GM19468 (cell line): ENCODE data around the gene CIPC.

ENCODE experiments used
- ATAC-seq: cut with Tn5 transposase; IDR thresholded peaks from one replicate; pipeline ENCODE4 v1.9.1; 2021; ENCODE audit warnings: mild to moderate bottlenecking, moderate library complexity, moderate number of reproducible peaks; ENCODE audit not compliant: unreplicated experiment; ENCODE audit errors: extremely low read depth

The CIPC gene

DNA sequence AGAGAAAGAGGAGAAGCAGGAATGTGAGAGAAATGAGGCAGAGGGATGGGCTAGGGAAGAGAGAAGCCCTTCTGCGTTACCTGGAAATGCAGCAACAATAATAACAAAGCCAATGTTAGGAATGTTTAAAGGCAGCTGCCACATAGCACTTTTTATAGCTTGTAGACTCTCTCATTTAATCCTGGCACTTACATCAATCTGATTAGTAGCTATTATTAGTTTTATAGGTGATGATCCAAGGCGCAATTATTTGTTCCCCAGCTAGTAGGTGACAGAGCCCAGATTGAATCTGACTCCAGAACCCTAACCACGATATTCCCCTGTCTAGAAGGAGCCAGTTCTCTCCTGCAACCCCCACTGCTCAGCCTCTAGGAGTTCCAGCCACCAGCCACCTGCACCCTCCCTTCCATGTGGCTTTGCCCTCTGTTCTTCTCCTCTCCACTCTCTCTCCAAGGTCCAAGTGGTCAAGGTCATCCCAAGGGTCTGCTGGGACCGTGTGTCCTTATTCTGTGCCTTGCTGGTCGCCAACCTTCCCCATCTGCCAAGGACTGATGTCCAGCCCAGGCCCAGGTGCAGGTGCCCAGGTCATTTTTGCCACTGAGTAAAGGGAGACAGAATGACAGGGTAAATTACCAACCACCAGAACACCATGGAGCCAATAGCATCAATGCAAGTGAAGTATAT is 29.4 kb upstream of the CIPC start:
- ATAC-seq = no peak

DNA sequence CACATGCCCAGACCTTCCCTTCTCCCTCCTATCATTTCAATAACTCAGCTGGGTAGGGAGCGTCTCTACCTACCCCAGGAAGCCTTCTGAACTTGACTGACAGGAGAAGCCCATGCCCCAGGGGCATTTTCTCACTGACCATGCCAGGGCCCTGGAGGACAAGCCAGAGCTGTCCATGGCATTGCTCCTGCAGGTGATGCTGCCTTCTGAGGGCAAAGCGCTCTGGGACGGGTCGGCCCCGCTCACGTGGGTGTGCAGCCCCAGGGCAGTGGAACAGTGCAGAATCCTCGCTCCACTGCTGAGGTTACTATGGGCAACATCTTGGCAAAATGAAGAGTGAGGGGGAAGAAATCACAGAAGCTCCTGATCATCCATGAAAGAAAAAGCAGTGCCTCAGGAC is 28.5 kb upstream of the CIPC start:
- ATAC-seq = no peak

DNA sequence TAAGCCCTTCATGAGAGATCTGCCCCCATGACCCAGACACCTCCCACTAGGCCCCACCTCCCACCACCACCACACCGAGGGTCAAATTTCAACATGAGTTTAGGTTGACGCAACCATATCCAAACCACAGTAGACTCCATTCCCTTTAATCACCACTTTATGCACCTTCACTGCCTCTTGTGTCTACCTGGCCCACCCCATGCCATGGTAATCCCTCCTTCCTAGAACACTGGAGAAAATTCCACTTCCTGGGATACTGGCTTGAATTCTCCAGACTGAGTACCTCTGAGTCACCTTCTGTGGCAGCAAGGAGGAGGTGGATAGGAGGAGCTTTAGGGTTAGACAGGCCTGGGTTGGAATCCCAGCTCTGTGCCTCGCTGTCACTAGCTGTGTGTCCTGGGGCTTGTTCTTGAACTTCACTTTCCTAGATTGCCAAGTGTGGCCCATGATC is 26.1 kb upstream of the CIPC start:
- no peak for ATAC-seq

DNA sequence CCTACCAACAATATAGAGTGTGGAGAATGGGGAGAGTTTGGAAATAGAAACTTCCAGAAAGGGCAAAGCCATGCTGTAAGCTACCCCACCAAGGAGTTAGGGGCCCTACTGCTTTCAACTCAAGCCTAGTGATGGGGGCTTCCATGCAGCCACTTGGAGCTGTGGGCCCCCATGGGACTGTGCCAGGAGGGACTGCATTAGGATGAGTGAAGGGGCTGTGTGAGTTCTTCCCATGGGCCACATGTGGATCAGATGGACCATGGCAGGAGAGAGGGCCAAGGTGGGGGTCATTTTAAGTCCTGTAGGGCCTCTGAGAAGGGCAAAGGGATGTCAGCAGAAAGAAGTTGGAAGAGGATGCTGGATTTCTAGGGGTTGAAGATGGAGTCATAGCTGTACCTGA is 23.1 kb upstream of the CIPC start:
- ATAC-seq = no peak

DNA sequence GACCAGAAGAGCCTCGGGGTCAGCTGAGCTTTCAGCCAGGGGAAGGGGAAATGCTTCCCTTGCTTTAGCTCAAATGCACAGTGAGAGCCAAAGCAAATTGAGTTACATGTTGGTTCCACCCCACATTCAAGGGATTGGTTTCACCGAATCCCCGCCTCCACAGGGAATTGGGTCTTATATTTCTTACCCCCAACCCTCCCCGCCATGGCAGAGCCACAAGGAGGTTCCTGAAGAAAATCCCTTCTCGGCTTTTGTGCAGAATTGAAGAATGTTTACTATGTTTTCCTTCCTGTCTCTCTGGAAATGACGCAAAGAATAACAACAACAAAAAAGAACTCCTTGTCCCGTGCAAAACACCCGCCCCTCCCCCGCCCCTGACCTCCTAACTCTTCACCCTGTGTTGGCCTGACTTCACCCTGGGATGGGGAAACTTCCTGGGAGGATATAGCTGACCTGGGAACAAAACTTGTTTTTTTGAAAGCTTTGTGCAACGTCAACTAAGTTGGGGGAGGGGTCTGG is 21.9 kb upstream of the CIPC start:
- ATAC-seq = no peak

DNA sequence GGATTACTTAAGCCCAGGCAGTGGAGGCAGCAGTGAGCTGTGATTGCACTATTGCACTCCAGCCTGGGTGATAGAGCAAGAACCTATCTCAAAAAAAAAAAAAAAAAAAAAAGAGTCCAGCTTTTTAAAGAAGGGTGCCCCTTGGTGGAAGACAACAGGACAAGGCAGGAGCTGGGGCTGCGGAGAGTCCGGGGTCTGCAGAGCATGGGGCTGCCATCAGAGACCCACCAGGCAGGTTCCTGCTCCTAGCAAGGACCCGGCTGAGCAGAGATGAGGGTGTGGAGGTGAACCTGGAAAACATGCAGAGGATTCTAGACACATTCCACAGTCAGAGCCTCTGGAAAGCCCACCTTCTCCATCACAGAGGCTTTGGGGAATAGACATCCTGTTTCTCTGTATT is 21.0 kb upstream of the CIPC start:
- no peak for ATAC-seq

DNA sequence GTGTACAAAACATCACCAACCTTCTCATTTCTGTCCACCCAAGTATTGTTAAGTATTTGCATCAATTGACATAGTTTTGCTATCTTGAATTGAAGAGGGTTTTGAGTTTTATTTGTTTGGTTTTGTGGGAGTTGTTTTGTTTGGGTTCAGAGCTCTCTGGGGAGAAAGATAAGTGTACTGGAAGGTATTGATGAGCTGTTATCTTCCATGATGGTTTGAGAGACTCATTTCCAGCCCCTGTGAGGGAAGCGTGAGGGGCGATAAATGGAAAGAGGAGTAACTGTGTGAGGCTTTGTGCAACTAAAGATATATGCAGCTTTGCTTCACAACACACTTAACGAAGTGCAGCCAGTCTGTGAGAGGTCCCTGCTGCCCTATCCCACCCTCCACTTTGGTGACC is 15.7 kb upstream of the CIPC start:
- no peak for ATAC-seq

DNA sequence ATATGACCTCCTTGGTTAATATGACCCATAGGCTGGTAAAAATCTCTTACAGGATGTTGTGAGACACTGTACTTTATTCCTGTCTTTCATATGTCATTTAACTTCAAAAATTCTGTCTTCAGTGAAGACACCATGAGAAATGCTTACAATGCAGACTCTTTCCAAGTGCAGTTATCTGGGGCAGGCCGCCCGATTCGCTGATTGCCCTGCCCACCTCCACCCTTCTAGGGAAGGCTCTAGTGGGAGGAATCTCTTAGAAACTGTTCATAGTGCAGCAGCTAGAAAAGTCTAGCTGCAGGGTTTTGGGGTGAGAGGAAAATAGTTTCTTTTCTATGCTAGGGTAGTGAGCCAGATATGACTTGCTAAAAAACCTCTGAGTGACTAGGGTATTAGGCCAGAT is 15.0 kb upstream of the CIPC start:
- ATAC-seq = no peak

DNA sequence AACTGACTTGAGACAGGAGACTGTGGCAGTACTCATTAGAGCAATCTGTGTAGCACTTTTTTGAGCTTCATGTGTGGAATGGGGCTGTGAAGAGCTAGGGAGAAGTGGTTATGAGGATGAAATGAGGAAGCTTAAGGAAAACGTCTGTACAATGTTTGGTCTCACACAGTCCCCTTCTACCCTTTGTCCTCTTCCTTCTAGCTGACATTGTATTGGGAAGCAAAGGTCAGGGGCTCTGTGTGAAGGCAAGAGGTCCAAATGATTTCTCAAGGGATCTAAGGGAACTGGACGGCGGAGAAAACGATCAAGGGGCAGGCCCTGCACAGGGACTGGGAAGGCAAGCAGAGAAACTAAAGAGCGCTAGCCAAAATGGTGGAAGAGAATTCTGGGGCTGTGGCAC is 13.1 kb upstream of the CIPC start:
- no peak for ATAC-seq

DNA sequence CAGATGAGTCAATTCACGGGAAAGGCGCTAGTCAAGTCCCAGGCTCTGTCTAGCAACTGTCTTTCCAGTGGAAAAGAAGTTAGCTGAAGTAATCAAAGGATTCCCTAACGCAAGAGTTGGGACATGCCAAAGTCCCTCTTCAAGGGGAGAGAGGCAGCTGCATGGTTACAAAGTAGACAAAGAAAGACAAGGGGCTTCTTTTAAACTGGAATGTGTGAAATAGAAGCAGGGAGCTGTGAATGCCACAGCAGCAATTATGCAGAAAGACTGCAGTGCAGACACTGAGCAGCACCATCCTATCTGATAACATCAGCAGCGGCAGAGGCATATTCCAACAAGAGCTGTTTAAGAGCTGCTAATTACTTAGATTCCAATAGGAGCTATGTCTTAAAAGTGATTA is 12.5 kb upstream of the CIPC start:
- ATAC-seq = no peak

DNA sequence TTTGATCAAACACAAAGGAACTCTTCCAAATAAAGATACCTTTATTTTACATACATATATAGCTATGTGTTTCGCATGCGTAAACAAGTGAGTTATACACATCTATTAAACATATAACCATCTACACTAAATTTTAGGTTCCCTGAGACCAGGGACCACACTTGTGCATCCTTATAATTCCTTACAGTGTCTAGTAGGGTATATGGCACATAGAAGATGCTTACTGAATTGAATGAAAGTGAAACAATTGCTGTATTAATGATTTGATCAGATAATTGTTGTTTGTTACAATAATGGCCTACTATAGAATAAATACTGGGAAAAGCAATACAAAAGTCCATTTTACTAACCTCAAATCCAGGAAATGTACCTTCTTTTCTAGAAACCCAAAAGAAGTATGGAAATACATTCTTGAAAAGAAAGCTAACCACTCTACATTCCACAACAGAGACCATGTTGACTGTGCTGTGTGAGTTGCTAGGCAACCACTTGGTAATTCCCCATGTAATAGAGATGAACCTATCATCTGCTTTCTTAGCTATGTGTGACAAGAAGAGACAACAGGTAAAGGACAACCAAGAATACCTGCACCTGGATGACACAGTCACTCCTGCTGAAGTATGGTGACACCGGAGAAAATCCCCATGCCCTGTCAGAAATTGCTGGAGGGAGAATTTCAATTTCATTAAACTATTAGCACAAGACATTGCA is 11.9 kb upstream of the CIPC start:
- ATAC-seq = peak; percentile 53

DNA sequence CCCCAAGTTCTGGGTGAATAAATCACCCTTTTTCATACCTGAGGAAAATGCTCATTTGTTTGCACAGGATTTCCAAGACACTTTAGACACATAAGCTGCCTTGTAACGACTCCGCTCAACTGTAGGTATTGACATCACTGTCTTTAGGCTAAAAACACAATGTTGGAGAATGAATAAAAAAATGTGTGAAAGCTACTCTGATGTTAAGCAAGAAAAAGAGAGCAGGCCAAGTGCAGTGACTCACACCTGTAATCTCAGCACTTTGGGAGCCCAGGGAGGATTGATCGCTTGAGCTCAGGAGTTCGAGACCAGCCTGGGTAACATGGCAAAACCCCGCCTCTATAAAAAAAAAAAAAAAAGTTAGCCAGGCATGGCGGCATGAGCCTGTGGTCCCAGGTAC is 11.1 kb upstream of the CIPC start:
- no peak for ATAC-seq

DNA sequence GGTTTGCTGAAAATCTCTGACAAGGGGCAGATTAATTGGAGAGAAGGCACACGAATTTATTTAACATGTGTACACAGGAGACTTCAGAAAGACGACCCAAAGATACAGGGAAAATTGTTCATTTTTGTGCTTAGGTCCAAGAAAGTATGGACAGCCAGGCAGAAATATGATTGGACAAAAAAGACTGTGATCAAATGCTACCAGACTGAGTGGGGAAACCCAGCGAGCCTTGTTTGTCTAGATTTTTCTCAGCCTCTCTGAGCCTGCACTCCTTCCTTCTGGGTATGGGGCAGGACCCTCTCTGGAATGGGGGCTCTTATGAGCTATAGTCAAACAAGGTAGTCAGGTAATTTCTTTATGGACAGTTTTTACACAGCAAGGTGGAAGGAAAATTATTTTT is 10.4 kb upstream of the CIPC start:
- ATAC-seq = no peak

DNA sequence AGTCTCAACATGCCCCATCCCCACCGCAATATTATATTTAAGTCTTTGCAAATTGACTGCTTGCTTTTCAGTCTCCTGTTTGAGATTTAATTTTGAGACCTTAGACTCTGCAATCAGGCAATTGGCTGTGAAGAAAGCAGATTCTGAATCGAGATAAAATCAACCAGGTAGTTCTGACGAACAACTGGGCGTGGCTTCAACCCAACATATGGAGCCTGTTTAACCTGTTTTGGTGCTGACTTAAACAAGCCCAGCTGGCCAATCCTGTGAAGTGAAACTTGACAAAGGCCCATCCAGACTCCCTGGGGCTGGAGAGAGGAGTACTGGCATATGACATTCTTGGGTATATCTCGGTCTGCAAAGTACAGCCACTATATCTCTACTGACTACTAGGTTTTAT is 9.8 kb upstream of the CIPC start:
- no peak for ATAC-seq

DNA sequence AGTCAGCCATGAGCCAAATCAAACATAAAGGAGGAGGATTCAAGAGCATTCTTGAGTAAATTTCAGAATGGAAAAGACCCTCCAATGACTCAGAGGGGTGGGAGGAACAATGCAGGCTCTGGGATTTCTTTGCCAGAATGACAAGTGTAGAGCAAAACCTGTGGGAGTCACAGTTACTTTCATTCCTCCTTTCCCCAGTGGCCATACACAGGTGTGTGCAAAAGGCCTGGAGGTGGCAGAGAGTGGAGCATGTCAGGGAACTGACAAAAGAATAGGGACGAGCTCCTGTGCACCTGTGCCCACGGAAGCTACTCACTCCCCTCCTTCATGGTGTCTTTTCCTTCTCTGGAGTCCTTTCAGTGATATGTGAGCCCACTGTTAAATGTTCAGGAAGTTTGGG is 9.4 kb upstream of the CIPC start:
- ATAC-seq = no peak

DNA sequence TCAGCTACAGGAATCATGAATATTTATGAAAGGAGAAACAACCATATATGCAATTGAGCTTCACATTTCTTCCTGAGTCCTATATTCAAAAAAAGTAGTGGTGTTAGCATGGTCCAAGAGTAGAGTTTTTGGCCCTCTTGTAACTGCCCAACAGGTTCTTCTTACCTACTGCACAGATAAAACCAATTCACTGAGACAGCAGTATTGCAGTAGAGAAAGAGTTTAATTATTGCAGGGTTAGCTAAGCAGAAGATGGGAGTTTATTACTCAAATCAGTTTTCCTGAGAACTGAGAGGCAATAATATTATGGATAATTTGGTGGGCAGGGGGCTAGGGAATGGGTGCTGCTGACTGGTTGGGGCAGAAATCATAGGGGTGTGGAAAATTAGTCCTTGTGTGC is 6.5 kb upstream of the CIPC start:
- no peak for ATAC-seq

DNA sequence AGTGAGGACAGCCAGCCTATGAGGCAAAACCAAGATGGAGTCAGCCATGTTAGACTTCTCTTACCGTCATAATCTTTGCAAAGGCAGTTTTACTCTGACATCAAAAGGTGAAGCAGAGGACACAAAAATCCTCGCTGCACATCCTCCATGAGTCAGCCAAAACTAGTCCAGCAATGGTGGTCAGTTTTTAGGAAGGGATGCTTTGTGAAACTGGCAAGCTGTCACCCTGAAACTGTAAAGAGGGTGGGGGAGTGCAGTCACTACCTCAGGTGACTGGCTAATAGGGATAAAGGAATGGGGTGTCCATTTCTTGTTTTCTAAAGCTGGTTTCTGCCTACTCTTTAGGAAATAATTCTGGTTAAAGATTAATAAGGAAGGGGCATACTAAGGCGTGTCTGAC is 5.4 kb upstream of the CIPC start:
- no peak for ATAC-seq

DNA sequence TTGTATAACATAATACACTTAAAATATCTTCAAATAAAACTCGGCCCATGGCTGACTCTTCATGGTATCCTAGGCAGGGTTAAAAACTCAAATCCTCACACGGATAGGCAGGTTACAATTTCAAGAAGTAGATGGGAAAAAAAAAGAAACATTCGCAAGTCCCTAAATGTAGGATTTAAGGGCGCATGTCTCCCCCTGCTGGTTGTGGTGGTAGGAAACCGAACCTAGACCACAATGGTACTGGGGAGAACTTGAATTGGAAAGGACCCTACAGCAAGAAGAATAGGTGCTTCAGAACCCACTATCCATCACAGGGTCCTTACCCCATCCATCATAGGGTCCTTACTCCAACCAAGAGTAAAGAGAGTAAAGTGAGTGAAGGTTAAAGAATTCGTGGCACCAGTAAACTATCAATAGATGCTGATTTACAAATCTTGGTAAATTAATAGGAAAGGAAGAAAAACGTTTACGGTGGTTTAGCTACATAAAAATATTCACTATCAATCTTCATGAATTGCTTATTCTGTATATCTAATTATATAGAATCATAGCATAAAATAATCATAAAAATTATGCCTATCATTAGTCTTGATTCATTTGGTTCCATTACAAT is 3.3 kb upstream of the CIPC start:
- no peak for ATAC-seq

DNA sequence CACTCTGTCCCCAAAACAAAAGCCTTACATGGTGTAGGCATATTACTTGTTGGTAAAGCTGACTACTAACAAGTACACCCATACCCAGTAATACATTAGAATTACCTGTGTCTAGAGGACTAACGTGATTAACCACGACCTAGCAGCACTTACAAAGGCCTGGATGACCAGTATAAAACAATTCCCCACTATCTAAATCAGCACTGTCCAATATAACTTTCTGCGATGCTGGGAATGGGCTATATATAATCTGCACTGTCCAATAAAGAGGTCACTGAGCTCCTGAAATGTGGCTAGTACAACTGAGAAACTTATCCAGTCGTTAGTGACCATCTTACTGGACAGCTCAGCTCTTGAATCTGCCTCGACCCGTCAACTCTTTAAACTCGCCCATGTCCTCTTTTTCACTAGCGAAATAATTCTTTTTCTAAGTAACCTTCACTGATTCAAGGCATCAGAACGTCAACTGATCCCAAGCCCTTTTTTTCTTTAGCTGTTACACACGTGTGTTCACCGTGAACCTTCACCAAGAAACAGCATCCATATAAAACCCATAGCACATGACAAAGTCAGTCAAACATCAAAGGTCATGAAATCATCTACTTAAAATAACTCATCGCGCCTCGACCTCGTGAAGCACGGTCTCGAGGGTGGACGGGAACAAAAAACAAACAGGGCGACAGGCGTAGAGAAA is 905 bp upstream of the CIPC start:
- no peak for ATAC-seq

DNA sequence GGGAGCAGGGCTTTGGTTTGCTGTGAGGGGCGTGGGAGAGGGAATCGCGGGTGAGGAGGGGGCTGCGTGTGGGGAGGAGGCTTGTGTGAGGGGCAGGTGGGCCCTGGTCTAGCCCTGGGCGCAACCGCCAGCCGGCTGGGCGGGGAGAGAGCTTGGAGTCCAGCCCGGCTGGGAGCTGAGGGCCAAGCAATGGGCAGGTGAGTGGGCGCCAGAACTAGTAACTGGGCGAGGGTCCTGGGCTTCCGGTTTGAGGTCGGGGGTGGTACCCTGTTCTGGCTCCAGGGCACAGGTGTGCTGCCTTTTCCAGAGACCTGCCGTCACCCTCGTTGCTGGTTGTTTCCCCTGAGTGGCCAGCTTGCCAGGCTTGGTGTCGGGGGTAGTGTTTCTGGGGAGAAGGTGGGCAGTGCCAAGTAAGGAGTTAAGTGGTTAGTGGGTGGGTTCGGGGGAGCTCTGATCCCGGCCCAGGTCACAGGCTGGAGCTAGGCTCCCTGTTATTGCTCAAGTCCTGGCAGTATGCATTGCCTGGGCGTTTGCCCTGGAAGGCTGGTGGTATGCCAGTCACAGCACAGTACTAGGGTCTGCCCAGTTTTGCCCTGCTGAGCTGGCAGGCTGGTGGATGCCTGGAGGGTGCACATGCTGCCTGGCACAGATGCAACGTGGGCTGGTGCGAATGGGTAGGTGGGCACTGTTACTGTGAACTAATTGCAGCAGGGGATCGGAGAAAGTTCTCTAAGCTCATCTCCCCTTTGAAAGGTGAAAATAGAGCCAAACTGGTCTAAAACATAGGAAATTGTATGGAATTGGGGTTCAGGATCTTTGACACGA is 683 bp downstream of the CIPC start:
- no peak for ATAC-seq
